ENCODE measurements around the gene CXCR2. TPM values are rescaled to one million over a fixed set of nuclear protein-coding genes. Genes with fewer than 3 reads are reported as not detected.

CXCR2 gene
- 1 to 10 TPM in 2 of 4 donors, under 1 TPM in 2; 0.62 to 1.3 (median 0.98) TPM for total RNA-seq
- under 1 TPM in 2 of 3 donors, not detected in 1; 0.03 to 0.09 TPM for polyA plus RNA-seq
- long read RNA-seq, donor 1, partial matches to known transcripts = 0 of 1 reads
- long read RNA-seq, donor 1, other reads (novel, unspliced or antisense) = 1 of 1 reads
- long read RNA-seq, donor 2 = 0 reads

DNA sequence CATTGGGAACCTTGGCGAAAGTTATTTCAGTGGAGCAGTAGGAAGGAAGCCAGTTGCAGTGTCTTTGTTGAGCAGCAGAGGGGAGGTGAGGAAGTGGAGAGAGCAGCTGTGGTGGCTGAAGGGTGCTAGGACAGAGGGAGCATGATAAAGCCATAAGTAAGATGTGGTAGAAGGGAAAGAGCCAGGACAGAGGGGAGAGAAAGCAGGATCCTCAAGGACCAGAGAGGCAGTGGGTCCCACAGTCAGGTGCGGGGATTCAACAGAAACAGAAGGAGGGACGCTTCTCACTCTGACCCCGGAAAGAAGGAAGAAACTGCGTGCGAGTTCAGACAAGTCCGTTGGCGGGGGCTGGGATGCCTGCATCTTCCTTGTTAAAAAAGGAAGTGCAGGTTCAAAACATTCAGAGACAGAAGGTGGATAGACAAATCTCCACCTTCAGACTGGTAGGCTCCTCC lies at the start of gene CXCR2:
CXCR2 (plus strand) TSS at position 403 of the 455 bp plus-strand sequence. CDS start 8,774 bp downstream, outside the sequence.
- TF ChIP-seq, protein P1, sequence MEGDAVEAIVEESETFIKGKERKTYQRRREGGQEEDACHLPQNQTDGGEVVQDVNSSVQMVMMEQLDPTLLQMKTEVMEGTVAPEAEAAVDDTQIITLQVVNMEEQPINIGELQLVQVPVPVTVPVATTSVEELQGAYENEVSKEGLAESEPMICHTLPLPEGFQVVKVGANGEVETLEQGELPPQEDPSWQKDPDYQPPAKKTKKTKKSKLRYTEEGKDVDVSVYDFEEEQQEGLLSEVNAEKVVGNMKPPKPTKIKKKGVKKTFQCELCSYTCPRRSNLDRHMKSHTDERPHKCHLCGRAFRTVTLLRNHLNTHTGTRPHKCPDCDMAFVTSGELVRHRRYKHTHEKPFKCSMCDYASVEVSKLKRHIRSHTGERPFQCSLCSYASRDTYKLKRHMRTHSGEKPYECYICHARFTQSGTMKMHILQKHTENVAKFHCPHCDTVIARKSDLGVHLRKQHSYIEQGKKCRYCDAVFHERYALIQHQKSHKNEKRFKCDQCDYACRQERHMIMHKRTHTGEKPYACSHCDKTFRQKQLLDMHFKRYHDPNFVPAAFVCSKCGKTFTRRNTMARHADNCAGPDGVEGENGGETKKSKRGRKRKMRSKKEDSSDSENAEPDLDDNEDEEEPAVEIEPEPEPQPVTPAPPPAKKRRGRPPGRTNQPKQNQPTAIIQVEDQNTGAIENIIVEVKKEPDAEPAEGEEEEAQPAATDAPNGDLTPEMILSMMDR (IDR thresholded peaks at IDR 0.05) = no peak
- WGBS, 3 donors = 67 to 72% (median 71%) methylated on average over 8 of the region's 8 CpGs
- ATAC-seq (no peak), DNase-seq (no peak)
- Histone ChIP-seq H3K36me3 (ENCODE audit: insufficient read depth in 1 of 2, low read depth in 1 of 2) (no peaks in the 10 kb centered on the region), H3K4me1 (no peaks in the 10 kb centered on the region), H3K27ac (no peak within 1 kb of the TSS), H3K4me3 (no peak within 1 kb of the TSS), H3K9me3 (peaks cover 4% of the 10 kb centered on the region), H3K27me3 (ENCODE audit: insufficient read depth in 3 of 3, low read length in 2 of 3) (peaks cover 0 to 3% (median 0%) of the 10 kb centered on the region in 3 donors)
- intact Hi-C loops (cut with DNase I) = no loop called here

DNA sequence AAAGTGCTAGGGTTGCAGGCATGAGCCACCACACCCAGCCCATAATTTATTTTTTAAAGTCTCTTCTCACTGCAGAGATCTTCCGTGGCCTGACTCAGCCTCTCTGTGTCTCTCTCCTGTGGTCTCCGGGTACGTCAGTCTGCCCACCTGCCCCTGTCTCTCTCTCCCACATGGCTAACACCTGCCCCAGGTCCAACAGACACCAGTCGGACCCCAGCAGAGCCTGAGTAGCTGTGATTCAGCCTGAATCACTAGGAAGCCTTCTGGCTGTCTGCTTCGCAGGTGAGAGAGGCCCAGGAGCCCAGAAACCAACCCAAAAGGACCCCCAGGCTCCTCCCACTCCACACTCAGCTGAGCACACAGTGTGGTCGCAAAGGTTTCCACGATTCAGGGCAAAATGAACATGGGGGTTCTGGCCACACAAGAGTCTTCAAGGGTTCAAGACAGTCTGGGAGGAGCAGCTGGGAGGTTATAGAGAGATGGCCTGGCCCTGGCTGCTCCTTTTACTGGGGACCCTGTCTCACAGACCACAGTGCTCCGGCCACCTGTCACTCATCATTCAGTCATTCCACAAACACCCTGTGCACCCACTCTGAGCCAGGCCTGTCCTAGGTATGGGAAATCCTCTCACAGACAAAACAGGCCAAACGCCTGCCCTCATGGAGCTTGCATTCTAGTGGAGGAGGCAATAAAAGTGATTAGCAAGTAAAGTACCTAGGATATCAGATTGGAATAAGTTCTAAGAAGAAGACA lies 48.2 kb upstream of the CXCR2 start:
- Histone ChIP-seq H3K9me3 (no peaks in the 10 kb centered on the region), H3K4me1 (no peaks in the 10 kb centered on the region), H3K27ac (no peak overlapping the region), H3K36me3 (ENCODE audit: insufficient read depth in 1 of 2, low read depth in 1 of 2) (no peaks in the 10 kb centered on the region), H3K4me3 (no peak overlapping the region), H3K27me3 (ENCODE audit: insufficient read depth in 3 of 3, low read length in 2 of 3) (no peaks in the 10 kb centered on the region)
- WGBS, 3 donors = 80 to 95% (median 88%) methylated on average over 9 of the region's 9 CpGs
- ATAC-seq (no peak), DNase-seq (no peak)
- intact Hi-C loops (cut with DNase I) = no loop called here
- TF ChIP-seq, protein P1 (IDR thresholded peaks at IDR 0.05) = no peak

DNA sequence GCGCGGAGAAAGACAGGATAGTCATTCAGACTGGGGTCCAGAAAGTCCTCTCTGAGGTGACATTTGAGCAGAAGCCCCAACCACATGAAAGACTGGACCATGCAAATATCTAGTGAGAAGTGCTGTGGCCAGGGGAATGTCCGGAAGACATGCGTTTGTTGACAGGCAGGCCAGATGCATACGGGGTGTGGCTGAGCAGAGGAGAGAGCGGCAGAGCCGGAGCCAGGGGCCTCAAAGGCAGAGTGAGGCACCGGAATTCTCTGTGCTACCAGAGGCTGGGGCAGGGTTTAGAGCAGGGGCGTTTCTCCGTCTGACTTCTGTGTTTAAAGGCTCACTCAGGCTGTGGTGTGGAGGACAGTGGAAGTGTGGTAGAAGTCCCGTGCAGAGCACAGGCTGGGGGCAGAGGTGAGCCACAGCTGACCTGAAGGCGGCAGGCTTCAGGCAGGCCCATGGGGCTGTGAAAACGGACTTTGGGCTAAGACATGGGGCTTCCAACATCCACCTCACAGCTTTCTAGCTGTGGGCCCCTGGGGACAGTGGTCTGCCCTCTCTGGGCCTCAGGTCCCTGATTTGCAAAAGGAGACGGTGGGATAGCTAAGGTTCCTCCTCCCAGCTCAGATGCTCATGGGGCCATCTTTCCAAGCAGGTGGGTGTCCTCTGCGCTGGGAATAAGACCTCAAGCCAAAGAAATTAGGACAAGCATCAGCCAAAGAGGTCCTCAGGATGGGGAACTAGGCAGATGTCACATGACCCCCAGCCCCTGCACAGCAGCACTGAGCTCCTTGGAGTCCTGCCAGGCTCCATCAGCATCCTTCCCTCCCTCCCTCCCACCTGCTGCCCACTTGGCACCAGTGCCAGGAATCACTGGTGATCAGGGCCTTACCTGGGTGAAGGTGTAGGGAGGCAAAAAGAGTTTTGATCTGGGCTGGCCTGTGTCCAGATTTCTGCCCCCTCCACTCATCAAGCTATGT lies 45.6 kb upstream of the CXCR2 start:
- Histone ChIP-seq H3K4me1 (no peaks in the 10 kb centered on the region), H3K36me3 (ENCODE audit: insufficient read depth in 1 of 2, low read depth in 1 of 2) (no peaks in the 10 kb centered on the region), H3K4me3 (no peak overlapping the region), H3K9me3 (no peaks in the 10 kb centered on the region), H3K27ac (no peak overlapping the region), H3K27me3 (ENCODE audit: insufficient read depth in 3 of 3, low read length in 2 of 3) (no peaks in the 10 kb centered on the region)
- TF ChIP-seq, protein P1 (IDR thresholded peaks at IDR 0.05) = no peak
- DNase-seq = no peak
- intact Hi-C loops (cut with DNase I) = no loop called here
- ATAC-seq = no peak
- WGBS, 3 donors = 58 to 65% (median 63%) methylated on average over 15 of the region's 15 CpGs

DNA sequence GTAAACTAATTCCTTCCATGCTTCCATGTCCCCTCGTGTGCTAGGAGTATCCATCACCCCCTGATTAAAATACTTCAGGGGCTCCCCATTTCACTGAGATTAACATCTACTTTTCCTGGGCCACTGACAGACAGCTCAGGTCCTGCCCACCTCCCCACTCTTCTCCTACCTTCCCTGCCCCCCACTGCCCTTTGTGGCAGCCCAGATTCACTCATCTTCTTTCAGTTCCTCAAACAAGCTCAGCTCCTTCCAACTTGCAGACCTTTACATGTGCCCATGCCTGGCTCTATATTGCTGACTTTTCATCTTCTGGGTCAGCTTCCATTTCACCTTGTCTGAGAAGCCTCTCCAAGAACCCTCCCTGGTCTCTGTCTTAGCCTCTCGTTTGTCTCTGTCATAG lies 44.8 kb upstream of the CXCR2 start:
- intact Hi-C loops (cut with DNase I) = no loop called here
- Histone ChIP-seq H3K9me3 (peaks cover under 1% of the 10 kb centered on the region), H3K27me3 (ENCODE audit: insufficient read depth in 3 of 3, low read length in 2 of 3) (no peaks in the 10 kb centered on the region), H3K27ac (no peak overlapping the region), H3K4me3 (no peak overlapping the region), H3K36me3 (ENCODE audit: insufficient read depth in 1 of 2, low read depth in 1 of 2) (no peaks in the 10 kb centered on the region), H3K4me1 (no peaks in the 10 kb centered on the region)
- 84 to 87% (median 85%) methylated on average over 2 of the region's 2 CpGs for WGBS, 3 donors
- ATAC-seq = no peak
- DNase-seq = no peak
- TF ChIP-seq, protein P1 (IDR thresholded peaks at IDR 0.05) = no peak

All from psoas muscle (tissue), 8 donors.